MCF 10A (cell line): ENCODE measurements around the gene AVEN. TPM values are rescaled to one million over a fixed set of nuclear protein-coding genes. Genes with fewer than 3 reads are reported as not detected.

Experiments
- BruUV-seq: library from RNA; stranded (reverse); fragments of 400-500 nt; replicated peaks from 2 replicates; lab custom pipeline; 2021; lab: Mats Ljungman, UMichigan
- CTCF ChIA-PET: fragments of 300-600 bp; sonication (Branson Sonifier 250); formaldehyde crosslinking; extraction: SDS; loops from one replicate; lab custom pipeline; 2021; ENCODE audit warnings: antibody characterized with exemption, inconsistent platforms; lab: Yijun Ruan, JAX
- POLR2A ChIA-PET: fragments of 300-600, 350-650 bp; sonication (Branson Sonifier 250); formaldehyde crosslinking; extraction: SDS; loops from one replicate; lab custom pipeline; 2020; ENCODE audit warnings: antibody characterized with exemption, inconsistent platforms; lab: Yijun Ruan, JAX
- DNase-seq: peaks from one replicate; pipeline ENCODE4 v3.0.0-alpha.2; 2018; ENCODE audit not compliant: unreplicated experiment
- H3K27ac Mint-ChIP-seq: one replicate; pipeline ENCODE4 v1.8.0; 2022; ENCODE audit warnings: mild to moderate bottlenecking, low read depth, mixed read lengths; ENCODE audit not compliant: unreplicated experiment
- H3K27me3 Mint-ChIP-seq: one replicate; pipeline ENCODE4 v1.8.0; 2022; ENCODE audit warnings: mixed read lengths; ENCODE audit not compliant: insufficient read depth, unreplicated experiment
- H3K36me3 Mint-ChIP-seq: one replicate; pipeline ENCODE4 v1.8.0; 2022; ENCODE audit warnings: mild to moderate bottlenecking, moderate library complexity, mixed read lengths; ENCODE audit not compliant: insufficient read depth, unreplicated experiment
- H3K4me1 Mint-ChIP-seq: one replicate; pipeline ENCODE4 v1.8.0; 2022; ENCODE audit warnings: mixed read lengths; ENCODE audit not compliant: insufficient read depth, unreplicated experiment
- H3K4me3 Mint-ChIP-seq: one replicate; pipeline ENCODE4 v1.8.0; 2022; ENCODE audit warnings: mild to moderate bottlenecking, moderate library complexity, mixed read lengths; ENCODE audit not compliant: unreplicated experiment
- H3K9me3 Mint-ChIP-seq: one replicate; pipeline ENCODE4 v1.8.0; 2022; ENCODE audit warnings: mixed read lengths; ENCODE audit not compliant: unreplicated experiment
- CTCF ChIP-seq: fragments of 200-600 bp; IDR thresholded peaks from one replicate; pipeline ENCODE4 v1.8.0; 2022; ENCODE audit warnings: antibody characterized with exemption, mild to moderate bottlenecking; ENCODE audit not compliant: unreplicated experiment
- intact Hi-C: fragments of 100-400 bp; cut with micrococcal nuclease; formaldehyde crosslinking; loops from 2 replicates; pipeline ENCODE4 v1.14.1; 2022
- total RNA-seq: library from RNA; stranded (reverse); gene quantifications from 2 replicates; pipeline ENCODE4 v1.2.3, GENCODE V29; 2022

The AVEN gene
- total RNA-seq, 1 experiment from 2014 or later: 42.4 TPM

GRCh38 chr15:33834892-33835743 is 203.9 kb downstream of the AVEN start:
- Mint-ChIP-seq H3K4me1 (peaks cover 13% of the 10 kb centered on the region), H3K9me3 (no peaks in the 10 kb centered on the region), H3K4me3 (no peak overlapping the region), H3K27ac (no peak overlapping the region), H3K36me3 (no peaks in the 10 kb centered on the region), H3K27me3 (no peaks in the 10 kb centered on the region)
- ChIA-PET POLR2A (no interaction called here), CTCF (interaction anchor here (0.7 kb wide), 1 partner anchor 13 kb away, joined by 3 read pairs; no protein-coding TSS in a partner anchor)
- BruUV-seq: no TSS peak
- TF ChIP-seq CTCF: no peak
- intact Hi-C loops: no loop called here
- no peak for DNase-seq

- Mint-ChIP-seq H3K27ac (no peak overlapping the region), H3K36me3 (no peaks in the 10 kb centered on the region), H3K4me1 (no peaks in the 10 kb centered on the region), H3K4me3 (no peak overlapping the region), H3K27me3 (no peaks in the 10 kb centered on the region), H3K9me3 (no peaks in the 10 kb centered on the region)
- ChIA-PET CTCF (interaction anchor here (0.6 to 1.9 kb wide), 3 partner anchors 14 to 106 kb away, joined by 3 to 6 read pairs (median 4); no protein-coding TSS in a partner anchor), POLR2A (no interaction called here)
- intact Hi-C loops: no loop called here
- no peak for TF ChIP-seq CTCF
- no peak for DNase-seq
- no TSS peak for BruUV-seq
Measured at GRCh38 chr15:33831646-33832045, 207.4 kb downstream of the AVEN start.

GRCh38 chr15:33830351-33830750 is 208.7 kb downstream of the AVEN start:
- Mint-ChIP-seq H3K27me3 (no peaks in the 10 kb centered on the region), H3K9me3 (no peaks in the 10 kb centered on the region), H3K36me3 (no peaks in the 10 kb centered on the region), H3K27ac (no peak overlapping the region), H3K4me3 (no peak overlapping the region), H3K4me1 (no peaks in the 10 kb centered on the region)
- no peak for TF ChIP-seq CTCF
- ChIA-PET CTCF (interaction anchor here (1.4 to 1.9 kb wide), 2 partner anchors 15 to 96 kb away, joined by 4 to 6 read pairs; no protein-coding TSS in a partner anchor), POLR2A (no interaction called here)
- DNase-seq: no peak
- no TSS peak for BruUV-seq
- intact Hi-C loops: no loop called here

GRCh38 chr15:33826201-33826600 is 212.8 kb downstream of the AVEN start:
- TF ChIP-seq CTCF: no peak
- Mint-ChIP-seq H3K4me1 (no peaks in the 10 kb centered on the region), H3K36me3 (no peaks in the 10 kb centered on the region), H3K27ac (no peak overlapping the region), H3K4me3 (no peak overlapping the region), H3K27me3 (no peaks in the 10 kb centered on the region), H3K9me3 (no peaks in the 10 kb centered on the region)
- CTCF ChIA-PET: no interaction called here
- intact Hi-C loops: no loop called here
- no TSS peak for BruUV-seq
- DNase-seq: no peak
- POLR2A ChIA-PET: no interaction called here
